ENCODE measurements around the gene EIF4H.

GRCh38 chr7:74141705-74142104, 32.5 kb upstream of the EIF4H start:
- TF ChIP-seq EZH2 (IDR thresholded peaks at IDR 0.05; ENCODE audit: borderline replicate concordance, low read depth, low read length) (no peak), TSHZ1 (CRISPR knock-in tag; IDR thresholded peaks at IDR 0.05) (no peak), TCF3 (CRISPR knock-in tag; IDR thresholded peaks at IDR 0.05) (no peak), RBBP5 (IDR thresholded peaks at IDR 0.05; ENCODE audit: borderline replicate concordance, insufficient read depth, low read length, poor library complexity, severe bottlenecking) (no peak), NCOA6 (IDR thresholded peaks at IDR 0.05) (no peak), DDX20 (tag; IDR thresholded peaks at IDR 0.05; ENCODE audit: low read depth) (no peak), ZNF655 (CRISPR knock-in tag; IDR thresholded peaks at IDR 0.05) (no peak), THAP7 (CRISPR knock-in tag; IDR thresholded peaks at IDR 0.05) (no peak), U2AF1 (optimal IDR thresholded peaks at IDR 0.05; ENCODE audit: low read depth, low read length) (no peak), STAT6 (CRISPR knock-in tag; IDR thresholded peaks at IDR 0.05) (no peak), SAFB2 (IDR thresholded peaks at IDR 0.05; ENCODE audit: borderline replicate concordance, low read depth, low read length, severe bottlenecking) (no peak), POLR2AphosphoS5 (IDR thresholded peaks at IDR 0.05; ENCODE audit: control insufficient read depth, insufficient read depth, low read depth, low read length) (no peak), ATF3 (IDR thresholded peaks at IDR 0.05) (no peak), ATF3 (CRISPR knock-in tag; conservative IDR thresholded peaks at IDR 0.05) (no peak)

Data from K562 (cell line).